GM12878 (cell line): ENCODE results near the gene ITGB3BP. TPM values are rescaled to one million over a fixed set of nuclear protein-coding genes. Genes with fewer than 3 reads are reported as not detected.

ENCODE experiments used
- ATAC-seq: fragments of 200-7000 bp; cut with Tn5 transposase; 3 replicates; pipeline ENCODE4 v1.9.1; 2020; ENCODE audit warnings: mild to moderate bottlenecking, moderate library complexity
- BruUV-seq: library from RNA; stranded (reverse); fragments of 400-500 nt; replicated peaks from 2 replicates; lab custom pipeline; 2021; lab: Mats Ljungman, UMichigan
- CTCF ChIA-PET: fragments of 300-600 bp; sonication (Branson Sonifier 250); formaldehyde crosslinking; extraction: SDS; loops from one replicate; lab custom pipeline; 2021; ENCODE audit warnings: inconsistent platforms; lab: Yijun Ruan, JAX
- POLR2A ChIA-PET: fragments of 350-600 bp; formaldehyde crosslinking; extraction: SDS; loops from one replicate; lab custom pipeline; 2021; ENCODE audit warnings: inconsistent platforms; lab: Charles Lee
- RAD21 ChIA-PET: fragments of 300-600 bp; sonication (Branson Sonifier 250); formaldehyde crosslinking; loops from one replicate; lab custom pipeline; 2023; ENCODE audit warnings: antibody characterized with exemption; ENCODE audit not compliant: unreplicated experiment; lab: Charles Lee
- SMC1A ChIA-PET: fragments of 300-600 bp; sonication (Branson Sonifier 250); formaldehyde crosslinking; loops from one replicate; lab custom pipeline; 2023; ENCODE audit not compliant: unreplicated experiment, uncharacterized antibody; lab: Charles Lee
- DNase-seq: peaks from one replicate; pipeline ENCODE4 v3.0.0-alpha.2; 2011; ENCODE audit warnings: low read depth, low spot score
- FAIRE-seq: peaks from 3 replicates; lab custom pipeline; 2011; peaks lifted over from hg19 to GRCh38; lab: Jason Lieb, UNC
- H2AFZ ChIP-seq: 2 replicates; pipeline ENCODE4 v1.6.0; 2011; ENCODE audit warnings: low read depth, low read length, control low read depth; ENCODE audit not compliant: control insufficient read depth
- H3K27ac ChIP-seq: 2 replicates; pipeline ENCODE4 v1.5.1; 2011; ENCODE audit warnings: control low read depth; ENCODE audit not compliant: control insufficient read depth, insufficient read depth
- H3K27me3 ChIP-seq, 2 experiments: replicated peaks in 1 of 2; 2 replicates each; pipeline versions ENCODE4 v1.6.0 to v1.6.1; 2011; ENCODE audit warnings: low read length in 1 of 2; ENCODE audit not compliant: control insufficient read depth in 2 of 2, insufficient read depth in 2 of 2
- H3K36me3 ChIP-seq, 2 experiments: 2 replicates each; pipeline ENCODE4 v1.5.1; 2011; ENCODE audit warnings: low read length in 1 of 2; ENCODE audit not compliant: control insufficient read depth in 2 of 2, insufficient read depth in 2 of 2
- H3K4me1 ChIP-seq: 2 replicates; pipeline ENCODE4 v1.6.1; 2011; ENCODE audit warnings: mild to moderate bottlenecking, low read length, moderate library complexity, mixed read lengths; ENCODE audit not compliant: control insufficient read depth, insufficient read depth
- H3K4me2 ChIP-seq: 2 replicates; pipeline ENCODE4 v1.6.0; 2011; ENCODE audit warnings: control low read depth; ENCODE audit not compliant: control insufficient read depth, insufficient read depth
- H3K4me3 ChIP-seq: fragments of 200-600 bp; sonication (generic); 2 replicates; pipeline ENCODE4 v1.5.1; 2016
- H3K79me2 ChIP-seq: 2 replicates; pipeline ENCODE4 v1.6.0; 2011; ENCODE audit warnings: low read length; ENCODE audit not compliant: control insufficient read depth, insufficient read depth
- H3K9ac ChIP-seq: 2 replicates; pipeline ENCODE4 v1.8.0; 2011; ENCODE audit warnings: low read length, control low read depth, mixed read lengths; ENCODE audit not compliant: control insufficient read depth, insufficient read depth
- H3K9me3 ChIP-seq: replicated peaks from 3 replicates; pipeline ENCODE4 v1.5.1; 2011; ENCODE audit warnings: mild to moderate bottlenecking, low read length; ENCODE audit not compliant: control insufficient read depth, insufficient read depth
- H4K20me1 ChIP-seq: 2 replicates; pipeline ENCODE4 v1.6.0; 2011; ENCODE audit not compliant: control insufficient read depth, insufficient read depth
- BCL3 ChIP-seq: IDR thresholded peaks from 2 replicates; pipeline ENCODE4 v1.6.1; 2011; ENCODE audit warnings: borderline replicate concordance, low read depth, mild to moderate bottlenecking, moderate library complexity, low read length; ENCODE audit not compliant: insufficient read depth, poor library complexity, severe bottlenecking
- IRF4 ChIP-seq: IDR thresholded peaks from 2 replicates; pipeline ENCODE4 v1.6.1; 2011; ENCODE audit warnings: low read depth, low read length
- WGBS: methylation state at CpG from one replicate; pipeline ENCODE4 v1.1.6; 2016; ENCODE audit warnings: low lambda C conversion rate; ENCODE audit not compliant: insufficient replicate concordance, insufficient coverage; ENCODE audit errors: missing lambda C conversion rate; 5-methylcytosine and 5-hydroxymethylcytosine counted together
- in situ Hi-C: fragments of 300-500 bp; cut with MboI; formaldehyde crosslinking; loops from 9 replicates; pipeline ENCODE4 v1.14.3; 2018; ENCODE audit warnings: mixed read lengths
- intact Hi-C: fragments of 100-400 bp; cut with micrococcal nuclease; formaldehyde crosslinking; loops from one replicate; pipeline ENCODE4 v1.14.2; 2022; ENCODE audit not compliant: unreplicated experiment
- polyA plus RNA-seq, 11 experiments: library from polyadenylated mRNA; depleted of rRNA in 4 of 11; unstranded in 6 of 11; stranded (reverse) in 5 of 11; fragments of >200 nt; fragmentation: Nextera tagmentation in 4 of 11; fragmentation: Illumina TruSeq in 1 of 11; extraction: Ambion mirVana in 4 of 11; extraction: Trizol in 1 of 11; gene quantifications; 1 replicate in 1 of 11; 2 replicates in 10 of 11; pipeline versions ENCODE4 v1.2.1 to v1.2.3, GENCODE V29; 2011 to 2016; ENCODE audit warnings: inconsistent platforms in 2 of 11, missing spikeins in 2 of 11, low read depth in 1 of 11
- total RNA-seq, 4 experiments: library from RNA; depleted of rRNA in 3 of 4; stranded (reverse); fragments of >200 nt in 3 of 4; fragmentation: Illumina TruSeq in 1 of 4; extraction: Trizol in 1 of 4; gene quantifications; 2 replicates each; pipeline versions ENCODE4 v1.2.1 to v1.2.3, GENCODE V29; 2013 to 2021
- TF ChIP-seq, protein P1 (sequence below), 3 experiments: IDR thresholded peaks in 2 of 3; conservative IDR thresholded peaks in 1 of 3; 2 replicates each; pipeline ENCODE4 v1.5.1; 2011; ENCODE audit warnings: low read depth in 3 of 3, low read length in 3 of 3, mild to moderate bottlenecking in 3 of 3, control low read depth in 2 of 3, moderate library complexity in 2 of 3, inconsistent platforms in 1 of 3, mixed read lengths in 1 of 3; ENCODE audit not compliant: control insufficient read depth in 2 of 3, insufficient read depth in 1 of 3; ENCODE audit errors: extremely low read depth in 1 of 3

The ITGB3BP gene
- total and polyA plus RNA-seq, 10 of the 15 experiments (the other 5 are each of a cell fraction or from before 2014, with no cell fraction given), result 39.2 to 86.2 (median 61.8) TPM

DNA sequence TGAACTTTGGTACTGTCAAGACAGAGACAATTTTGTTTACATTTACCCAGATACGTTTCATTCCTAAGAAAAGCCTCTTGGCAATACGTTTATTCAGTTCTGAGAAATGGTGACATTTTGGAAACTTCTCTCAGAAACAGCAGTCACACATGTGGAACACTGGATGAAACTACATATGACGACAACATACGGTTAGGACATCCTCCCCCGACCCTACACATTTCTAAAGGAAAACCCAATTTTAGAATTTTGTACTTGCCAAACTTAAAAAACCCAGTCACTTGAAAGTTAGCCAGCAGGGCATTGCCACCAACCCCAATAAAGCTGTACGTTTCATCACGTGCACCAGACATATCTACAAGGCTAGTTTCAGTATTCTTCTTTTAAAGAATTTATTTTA is 56.8 kb downstream of the ITGB3BP start:
- in situ Hi-C loops (no loop called here), intact Hi-C loops (no loop called here)
- RAD21 ChIA-PET, result no interaction called here
- H3K4me1 ChIP-seq, result no peaks in the 10 kb centered on the region
- DNase-seq, result no peak
- POLR2A ChIA-PET, result no interaction called here
- CTCF ChIA-PET, result interaction anchor here (0.8 to 0.9 kb wide), 2 partner anchors 15 to 92 kb away, joined by 3 read pairs; no protein-coding TSS in a partner anchor
- no peak overlapping the region for H3K9ac ChIP-seq
- 96% methylated on average over 7 of the region's 7 CpGs for WGBS
- SMC1A ChIA-PET, result no interaction called here
- no peaks in the 10 kb centered on the region for H4K20me1 ChIP-seq
- no peak for FAIRE-seq
- no peak for TF ChIP-seq IRF4
- TF ChIP-seq BCL3, result no peak
- TF ChIP-seq, protein P1, sequence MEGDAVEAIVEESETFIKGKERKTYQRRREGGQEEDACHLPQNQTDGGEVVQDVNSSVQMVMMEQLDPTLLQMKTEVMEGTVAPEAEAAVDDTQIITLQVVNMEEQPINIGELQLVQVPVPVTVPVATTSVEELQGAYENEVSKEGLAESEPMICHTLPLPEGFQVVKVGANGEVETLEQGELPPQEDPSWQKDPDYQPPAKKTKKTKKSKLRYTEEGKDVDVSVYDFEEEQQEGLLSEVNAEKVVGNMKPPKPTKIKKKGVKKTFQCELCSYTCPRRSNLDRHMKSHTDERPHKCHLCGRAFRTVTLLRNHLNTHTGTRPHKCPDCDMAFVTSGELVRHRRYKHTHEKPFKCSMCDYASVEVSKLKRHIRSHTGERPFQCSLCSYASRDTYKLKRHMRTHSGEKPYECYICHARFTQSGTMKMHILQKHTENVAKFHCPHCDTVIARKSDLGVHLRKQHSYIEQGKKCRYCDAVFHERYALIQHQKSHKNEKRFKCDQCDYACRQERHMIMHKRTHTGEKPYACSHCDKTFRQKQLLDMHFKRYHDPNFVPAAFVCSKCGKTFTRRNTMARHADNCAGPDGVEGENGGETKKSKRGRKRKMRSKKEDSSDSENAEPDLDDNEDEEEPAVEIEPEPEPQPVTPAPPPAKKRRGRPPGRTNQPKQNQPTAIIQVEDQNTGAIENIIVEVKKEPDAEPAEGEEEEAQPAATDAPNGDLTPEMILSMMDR (IDR thresholded peaks at IDR 0.05 in 2 of 3, conservative IDR thresholded peaks at IDR 0.05 in 1 of 3; ENCODE audit: control insufficient read depth in 2 of 3, extremely low read depth in 1 of 3, insufficient read depth in 1 of 3, low read depth in 3 of 3, low read length in 3 of 3), result no peak
- no TSS peak for BruUV-seq
- no peaks in the 10 kb centered on the region; a peak in 1 of 4 replicates for H3K36me3 ChIP-seq
- no peak for ATAC-seq
- no peaks in the 10 kb centered on the region for H3K27me3 ChIP-seq
- H3K4me3 ChIP-seq, result no peak overlapping the region
- H3K9me3 ChIP-seq, result peaks cover 3% of the 10 kb centered on the region; the same call in 2 of the 3 replicates
- H3K4me2 ChIP-seq, result no peak overlapping the region
- H3K27ac ChIP-seq, result no peak overlapping the region
- H3K79me2 ChIP-seq, result no peaks in the 10 kb centered on the region
- no peak overlapping the region for H2AFZ ChIP-seq
